ENCODE data around the gene RAB39B. TPM values are rescaled to one million over a fixed set of nuclear protein-coding genes. Genes with fewer than 3 reads are reported as not detected.
"Not testable (repeated sequence)": the region's sequence is repeated elsewhere in the genome, so short reads cannot be mapped to it uniquely, and the experiment has no call there.

Gene RAB39B, protein sequence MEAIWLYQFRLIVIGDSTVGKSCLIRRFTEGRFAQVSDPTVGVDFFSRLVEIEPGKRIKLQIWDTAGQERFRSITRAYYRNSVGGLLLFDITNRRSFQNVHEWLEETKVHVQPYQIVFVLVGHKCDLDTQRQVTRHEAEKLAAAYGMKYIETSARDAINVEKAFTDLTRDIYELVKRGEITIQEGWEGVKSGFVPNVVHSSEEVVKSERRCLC
- 0.67 TPM for polyA plus RNA-seq (2013, experiment 1 of 2; ENCODE audit: insufficient read length)
- 0.35 TPM for polyA plus RNA-seq (2013, experiment 2 of 2; ENCODE audit: insufficient read length)

DNA sequence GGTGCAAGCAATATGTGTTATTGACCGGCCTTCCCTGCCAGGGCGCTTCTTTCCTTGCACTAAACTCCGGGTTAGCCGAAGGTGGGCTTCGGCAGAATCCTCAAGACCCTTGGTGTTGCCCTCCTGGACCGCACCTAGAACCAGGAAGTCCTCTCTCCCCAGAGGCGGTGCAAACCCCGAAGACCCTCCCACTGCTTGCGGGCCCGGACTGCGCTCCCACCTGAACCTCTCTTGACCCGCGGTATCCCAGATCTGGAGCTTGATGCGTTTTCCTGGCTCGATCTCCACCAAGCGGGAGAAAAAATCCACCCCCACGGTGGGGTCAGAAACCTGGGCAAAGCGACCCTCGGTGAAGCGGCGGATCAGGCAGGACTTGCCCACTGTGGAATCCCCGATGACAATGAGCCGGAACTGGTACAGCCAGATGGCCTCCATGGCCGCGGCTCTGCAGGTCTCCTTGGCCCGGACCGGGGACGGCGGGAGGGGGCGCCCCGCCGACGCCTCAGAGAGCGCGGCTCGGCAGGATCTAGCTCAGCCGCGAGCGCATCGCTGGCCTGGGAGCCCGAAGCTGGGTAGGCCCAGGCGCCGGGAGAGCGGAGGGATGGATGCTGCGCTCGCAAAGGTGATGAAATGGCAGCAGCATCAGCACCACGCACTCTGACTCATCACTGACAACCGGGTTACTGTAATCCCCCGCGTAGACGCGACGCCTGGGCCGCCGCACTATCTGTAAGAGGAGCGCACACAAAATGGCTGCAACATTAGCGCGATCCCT is at the start of gene RAB39B:
Gene RAB39B, minus strand, starts transcription at position 638 of the 775 bp plus-strand sequence. Its CDS starts 203 bp downstream, at position 435.
- DNase-seq, result peak; percentile 66

DNA sequence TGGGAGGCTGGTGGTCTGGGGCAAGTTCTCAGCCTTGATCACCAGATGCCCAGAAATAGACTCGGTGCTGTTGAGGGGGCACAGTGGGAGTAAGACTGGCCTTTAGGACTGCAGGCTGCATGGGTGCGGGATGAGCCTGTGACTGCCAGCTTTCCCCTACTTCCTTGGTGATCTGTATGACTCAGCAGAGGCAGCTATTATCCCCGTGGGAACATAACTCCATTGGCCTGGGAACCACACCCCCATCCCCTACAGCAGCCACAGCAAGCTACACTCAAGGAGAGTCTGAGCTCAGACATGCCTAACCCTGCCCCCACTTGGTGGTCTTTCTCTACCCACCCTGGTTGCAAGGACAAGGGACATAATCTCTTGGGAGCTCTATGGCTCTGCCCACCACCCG is 49.5 kb upstream of the RAB39B start:
- peak; percentile 3 for DNase-seq

- DNase-seq, result no peak
Measured at GRCh38 chrX:155293771-155294170, 29.5 kb upstream of the RAB39B start.

- no peak for DNase-seq
Measured at GRCh38 chrX:155279873-155280272, 15.6 kb upstream of the RAB39B start.

GRCh38 chrX:155270969-155271368 is 6.7 kb upstream of the RAB39B start:
- DNase-seq, result no peak

GRCh38 chrX:155267995-155268394 is 3.7 kb upstream of the RAB39B start:
- not testable (repeated sequence) for DNase-seq

GRCh38 chrX:155266439-155266838 is 2.1 kb upstream of the RAB39B start:
- DNase-seq, result no peak

DNA sequence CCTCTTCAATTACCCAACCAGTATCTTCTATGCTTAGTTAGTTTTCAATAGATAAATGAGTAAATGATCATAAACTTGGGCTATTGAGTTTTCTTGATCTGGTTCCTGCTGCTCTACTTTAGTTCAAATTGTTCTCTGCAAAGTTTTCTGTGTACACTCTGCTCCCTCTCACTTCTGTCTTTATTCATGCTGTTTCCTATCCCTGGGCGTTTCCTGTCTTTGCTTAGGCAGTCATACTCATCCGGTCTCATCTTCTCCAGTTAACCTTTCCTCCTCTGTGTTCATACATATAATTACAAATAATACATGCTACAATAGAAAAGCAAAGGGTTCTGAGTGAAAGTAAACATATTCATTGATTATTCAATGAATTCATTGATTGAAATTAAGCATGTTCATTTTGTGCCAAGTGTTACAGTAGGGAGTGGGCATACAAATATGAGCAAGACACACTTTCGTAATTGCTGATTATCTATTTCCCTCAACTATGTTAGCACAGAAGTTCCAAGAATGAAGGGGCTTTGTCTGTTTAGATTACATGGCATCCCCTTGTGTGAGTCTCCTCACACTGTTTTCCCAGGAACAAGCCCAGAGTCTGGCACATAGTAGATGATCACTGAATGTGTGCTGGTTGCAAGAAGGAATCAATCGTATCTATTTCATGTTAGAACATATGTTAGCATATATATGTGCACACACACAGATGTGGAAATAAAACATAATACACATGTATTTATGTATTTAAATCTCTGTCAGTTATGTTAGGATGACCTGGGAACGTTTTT is 1.1 kb downstream of the RAB39B start:
- no peak for DNase-seq

DNA sequence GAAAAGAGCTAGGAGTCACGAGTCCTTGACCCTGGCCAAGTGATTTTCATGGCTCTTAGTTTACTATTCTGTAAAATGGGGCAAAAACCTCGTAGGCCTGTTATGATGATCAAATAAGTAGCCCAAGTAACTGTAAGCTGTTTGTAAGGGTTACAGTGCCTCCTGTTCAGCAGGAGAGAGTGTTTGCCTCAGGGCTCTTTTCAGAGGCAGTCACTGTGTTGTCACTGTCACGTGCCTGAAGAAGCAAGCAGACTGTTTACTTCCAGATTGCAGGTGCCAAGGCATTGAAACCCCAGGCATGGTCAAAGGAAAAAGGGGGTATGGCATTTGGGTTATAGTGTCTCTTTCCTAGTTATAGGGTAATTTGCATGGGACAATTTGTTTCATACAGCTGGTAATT is 4.5 kb downstream of the RAB39B start:
- DNase-seq, result no peak

GRCh38 chrX:155251391-155251790 is 12.9 kb downstream of the RAB39B start:
- no peak for DNase-seq

DNA sequence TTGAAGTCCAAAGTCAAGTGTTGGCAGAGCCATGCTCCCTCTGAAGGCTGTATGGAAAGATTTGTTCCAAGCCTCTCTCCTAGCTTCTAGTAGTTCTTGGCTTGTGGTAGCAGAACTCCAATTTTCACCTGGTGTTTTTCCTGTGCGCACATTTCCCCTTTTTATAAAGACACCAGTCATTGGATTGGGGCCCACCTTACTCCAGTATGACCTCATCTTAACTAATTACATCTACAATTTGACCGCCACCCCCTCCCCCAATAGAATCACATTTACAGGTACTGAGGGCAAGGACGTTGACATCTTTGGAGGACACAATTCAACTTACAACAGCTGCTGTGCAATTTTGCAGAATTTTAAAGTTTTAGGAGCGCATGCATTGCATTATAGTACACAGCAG is 16.8 kb downstream of the RAB39B start:
- DNase-seq, result no peak

DNA sequence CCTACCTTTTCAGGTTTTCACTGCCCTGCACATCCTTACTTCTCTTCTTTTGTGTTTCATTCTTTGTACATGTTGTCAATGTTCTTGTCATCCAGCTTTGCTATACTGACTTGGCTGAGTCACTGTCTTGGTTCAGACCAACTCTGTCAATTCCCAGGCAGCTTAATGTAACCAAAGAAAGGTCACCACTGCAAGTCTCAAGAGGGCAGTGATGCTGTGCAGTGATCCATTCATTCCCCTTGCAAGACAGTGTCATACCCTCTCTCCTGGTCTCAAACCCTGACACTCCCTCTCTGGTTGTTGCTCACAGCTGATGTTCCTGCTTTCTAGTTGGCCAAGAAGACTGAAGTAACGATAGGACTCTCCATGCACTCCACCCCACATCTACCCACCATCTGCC is 17.5 kb downstream of the RAB39B start:
- DNase-seq, result peak; percentile 1

DNA sequence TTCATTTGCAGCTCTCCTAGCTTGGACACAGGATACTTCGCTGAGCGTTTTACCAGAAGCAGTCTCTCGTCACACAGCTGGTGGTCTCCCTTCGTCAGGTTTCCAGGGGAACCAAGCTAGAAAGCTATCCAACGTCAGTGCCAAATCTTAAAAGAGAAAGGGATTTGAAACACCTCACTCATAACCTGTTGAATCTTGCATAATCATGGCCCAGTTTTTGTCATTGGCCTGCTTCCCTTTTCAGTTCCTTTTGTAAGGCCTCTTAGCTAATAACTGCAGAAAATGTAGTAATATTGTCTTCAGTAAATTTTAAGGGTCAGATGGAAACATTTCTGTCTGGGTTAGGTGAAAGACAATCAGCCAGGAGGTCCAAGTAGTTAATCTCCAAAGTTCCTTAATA is 22.0 kb downstream of the RAB39B start:
- no peak for DNase-seq

DNA sequence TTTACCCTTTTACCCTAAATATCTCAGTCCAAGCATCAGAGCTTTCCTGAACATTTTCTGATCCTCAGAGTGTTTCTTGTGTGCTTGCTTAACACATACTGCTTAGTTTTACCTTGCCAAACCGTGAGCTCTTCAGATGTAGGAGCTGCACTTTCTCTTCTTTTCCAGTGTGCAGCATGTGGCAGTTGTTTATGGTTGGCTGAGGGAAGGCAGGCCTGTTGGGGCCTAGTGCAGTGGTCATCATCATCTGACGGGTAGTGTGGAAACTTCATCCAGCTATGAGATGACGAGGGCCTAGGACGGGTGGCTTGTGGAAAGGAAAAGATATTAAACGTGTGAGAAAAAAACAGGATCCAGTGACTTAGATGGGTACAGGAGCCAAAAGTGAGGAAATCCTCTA is 26.6 kb downstream of the RAB39B start:
- no peak for DNase-seq

DNA sequence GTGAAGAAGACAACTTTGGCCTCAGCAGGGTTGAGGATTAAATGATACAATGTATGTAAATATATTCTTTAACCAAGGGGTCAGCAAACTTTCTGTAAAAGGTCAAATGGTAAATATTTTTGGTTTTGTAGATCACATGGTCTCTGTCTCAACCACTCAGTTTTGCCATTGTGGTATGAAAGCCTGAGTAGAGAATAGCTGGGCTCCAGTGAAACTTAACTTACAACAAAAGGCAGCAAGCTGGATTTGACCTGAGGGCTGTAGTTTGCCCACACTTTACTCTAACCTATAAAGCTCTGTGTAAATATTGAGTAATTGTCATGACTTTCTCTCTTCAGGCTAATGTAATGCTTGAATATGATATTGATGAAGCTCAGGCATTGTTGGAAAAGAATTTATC is 28.4 kb downstream of the RAB39B start:
- no peak for DNase-seq

DNA sequence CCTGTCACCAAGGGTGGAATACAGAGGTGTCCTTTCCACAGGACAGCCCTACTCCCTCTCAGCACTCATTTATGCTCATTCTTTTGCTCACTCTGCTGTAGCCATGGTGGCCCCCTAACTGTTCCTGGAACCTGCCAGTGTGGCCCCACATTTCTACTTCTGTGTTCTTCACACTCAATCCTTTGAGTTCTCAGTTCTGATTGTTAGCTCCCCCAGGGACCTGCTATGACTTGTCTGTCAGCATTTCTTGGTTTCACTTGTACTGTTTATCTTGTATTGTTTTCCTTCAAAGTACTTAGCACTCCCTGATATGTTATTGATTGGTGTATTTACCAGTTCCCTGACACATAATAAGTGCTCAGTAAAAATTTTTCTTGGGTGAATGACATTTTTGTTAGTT is 33.1 kb downstream of the RAB39B start:
- DNase-seq, result no peak

DNA sequence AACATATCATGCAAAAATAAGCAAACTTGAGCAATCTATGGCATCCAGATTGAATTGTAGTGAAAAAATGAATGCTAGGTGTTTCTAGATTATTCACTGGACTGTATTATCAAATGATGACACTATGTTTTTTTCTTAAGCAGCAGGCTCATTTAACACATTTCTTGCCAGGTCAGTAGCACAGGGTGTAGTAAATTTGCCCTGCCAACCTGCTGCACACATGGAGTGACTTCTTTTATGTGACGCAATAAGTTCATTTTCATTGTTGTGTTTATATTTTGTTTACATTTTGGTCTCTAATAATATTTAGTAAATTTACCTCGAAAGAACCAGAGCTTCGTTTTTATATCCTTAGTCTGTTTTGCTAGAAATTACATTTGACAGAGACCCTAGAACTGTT is 38.5 kb downstream of the RAB39B start:
- no peak for DNase-seq

GRCh38 chrX:155223746-155224145 is 40.5 kb downstream of the RAB39B start:
- DNase-seq, result not testable (repeated sequence)

- no peak for DNase-seq
Measured at GRCh38 chrX:155221351-155221750, 42.9 kb downstream of the RAB39B start.

DNA sequence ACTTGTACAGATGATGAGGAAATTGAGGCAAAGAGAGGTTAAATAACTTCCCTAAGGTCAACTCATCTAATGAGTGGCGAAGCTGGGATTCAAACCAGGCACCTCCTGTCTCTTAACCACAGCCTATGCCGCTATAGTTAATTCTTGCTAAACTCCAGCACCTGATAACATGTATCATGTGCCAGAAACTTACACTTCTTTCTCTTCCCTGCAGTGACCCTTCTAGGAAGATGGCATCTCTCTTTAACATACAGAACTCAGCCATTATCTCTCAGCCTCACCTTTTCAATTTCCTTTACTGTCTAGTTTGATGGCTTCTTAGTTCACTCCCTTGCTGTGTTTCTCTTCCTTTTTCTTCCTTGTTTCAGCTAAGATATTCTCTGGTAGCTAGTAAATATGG is 45.5 kb downstream of the RAB39B start:
- no peak for DNase-seq

DNA sequence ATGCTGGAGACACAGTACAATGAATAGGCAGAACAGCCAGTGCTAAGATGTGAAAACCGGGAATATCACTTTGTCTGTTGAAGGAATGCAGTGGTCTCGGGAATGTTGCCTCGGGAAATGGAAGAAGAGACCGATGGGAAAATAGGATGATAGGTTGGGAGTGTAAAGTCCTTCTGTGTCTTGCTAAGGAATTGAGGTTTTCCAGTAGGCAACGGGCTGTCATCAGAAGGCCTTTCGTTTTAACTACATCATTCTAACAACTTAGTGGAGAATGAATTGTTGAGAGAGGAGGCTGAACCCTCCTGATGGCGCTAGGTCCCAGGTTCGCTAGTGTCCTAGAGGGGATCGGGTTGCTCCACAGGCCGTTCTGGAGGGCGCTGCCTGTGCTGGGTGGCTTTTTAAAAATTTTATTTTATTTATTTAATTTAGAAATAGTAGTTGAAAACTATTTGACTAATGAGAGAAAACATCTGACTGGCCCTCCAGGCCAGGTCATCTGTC is 47.3 kb downstream of the RAB39B start:
- DNase-seq, result no peak

GRCh38 chrX:155216179-155216939 is 47.9 kb downstream of the RAB39B start, which contains the start of gene VBP1:
TSS of gene VBP1 (plus strand) at chrX:155216460. CDS start at chrX:155216483, 23 bp downstream.
- peak; percentile 96 for DNase-seq

Measured in fibroblast of skin of back (primary cell).